Transverse colon (tissue), 4 donors: ENCODE data around the gene SRGN.

Experiments used
- EP300 ChIP-seq: sonication (generic); formaldehyde crosslinking; IDR thresholded peaks from one replicate; pipeline ENCODE4 v1.6.1; 2017; ENCODE audit warnings: antibody characterized with exemption, low read depth
- POLR2A ChIP-seq: fragments of 450-650 bp; IDR thresholded peaks from one replicate; pipeline ENCODE4 v1.6.1; 2016; ENCODE audit warnings: antibody characterized with exemption, mild to moderate bottlenecking, moderate library complexity
- POLR2AphosphoS5 ChIP-seq, 3 donors: sonication (generic); formaldehyde crosslinking; IDR thresholded peaks; one replicate each; pipeline ENCODE4 v1.6.1; 2016; ENCODE audit warnings: antibody characterized with exemption in 3 of 3
- TF ChIP-seq, protein P1 (sequence below), 5 experiments: fragments of 200-600 bp in 3 of 5; fragments of 450-650 bp in 2 of 5; sonication (generic) in 3 of 5; IDR thresholded peaks; 1 replicate in 2 of 5; 2 replicates in 3 of 5; pipeline ENCODE4 v1.5.1; 2016 to 2017; ENCODE audit warnings: antibody characterized with exemption in 5 of 5, inconsistent platforms in 3 of 5, mild to moderate bottlenecking in 2 of 5, moderate library complexity in 1 of 5

DNA sequence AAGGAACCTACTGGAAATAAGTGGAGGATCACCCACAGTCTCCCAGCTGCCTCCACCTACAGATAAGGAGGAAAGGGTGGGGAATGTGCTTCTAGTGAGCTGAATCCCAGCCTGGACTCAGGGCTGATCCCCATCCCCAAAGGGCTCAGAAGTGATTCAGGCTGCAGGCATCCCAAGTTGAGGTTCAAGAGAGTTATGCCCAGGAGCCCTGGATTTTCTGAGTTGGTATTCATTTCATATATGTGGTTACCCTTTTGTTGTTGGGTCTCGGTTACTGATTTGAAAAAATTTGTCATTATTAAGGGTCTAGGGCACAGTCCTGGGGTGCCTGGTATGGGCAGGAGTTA is 30.0 kb upstream of the SRGN start:
- TF ChIP-seq, protein P1, sequence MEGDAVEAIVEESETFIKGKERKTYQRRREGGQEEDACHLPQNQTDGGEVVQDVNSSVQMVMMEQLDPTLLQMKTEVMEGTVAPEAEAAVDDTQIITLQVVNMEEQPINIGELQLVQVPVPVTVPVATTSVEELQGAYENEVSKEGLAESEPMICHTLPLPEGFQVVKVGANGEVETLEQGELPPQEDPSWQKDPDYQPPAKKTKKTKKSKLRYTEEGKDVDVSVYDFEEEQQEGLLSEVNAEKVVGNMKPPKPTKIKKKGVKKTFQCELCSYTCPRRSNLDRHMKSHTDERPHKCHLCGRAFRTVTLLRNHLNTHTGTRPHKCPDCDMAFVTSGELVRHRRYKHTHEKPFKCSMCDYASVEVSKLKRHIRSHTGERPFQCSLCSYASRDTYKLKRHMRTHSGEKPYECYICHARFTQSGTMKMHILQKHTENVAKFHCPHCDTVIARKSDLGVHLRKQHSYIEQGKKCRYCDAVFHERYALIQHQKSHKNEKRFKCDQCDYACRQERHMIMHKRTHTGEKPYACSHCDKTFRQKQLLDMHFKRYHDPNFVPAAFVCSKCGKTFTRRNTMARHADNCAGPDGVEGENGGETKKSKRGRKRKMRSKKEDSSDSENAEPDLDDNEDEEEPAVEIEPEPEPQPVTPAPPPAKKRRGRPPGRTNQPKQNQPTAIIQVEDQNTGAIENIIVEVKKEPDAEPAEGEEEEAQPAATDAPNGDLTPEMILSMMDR (IDR thresholded peaks at IDR 0.05) = no peak
- TF ChIP-seq POLR2A = no peak
- no peak for TF ChIP-seq POLR2AphosphoS5 (IDR thresholded peaks at IDR 0.05)
- TF ChIP-seq EP300 = no peak
